GM19043 (cell line): ENCODE measurements around the gene PRELP.
"Not testable (repeated sequence)": the region's sequence is repeated elsewhere in the genome, so short reads cannot be mapped to it uniquely, and the experiment has no call there.

Source experiments
- ATAC-seq: cut with Tn5 transposase; IDR thresholded peaks from one replicate; pipeline ENCODE4 v1.9.1; 2021; ENCODE audit warnings: low read depth; ENCODE audit not compliant: unreplicated experiment

PRELP gene

GRCh38 chr1:203504400-203505250 is 29.0 kb downstream of the PRELP start:
- ATAC-seq = no peak

GRCh38 chr1:203505526-203506204 is 30.1 kb downstream of the PRELP start:
- ATAC-seq = no peak

- no peak for ATAC-seq
Measured at GRCh38 chr1:203506858-203507626, 31.4 kb downstream of the PRELP start.

GRCh38 chr1:203507759-203508158 is 32.2 kb downstream of the PRELP start:
- no peak for ATAC-seq

- no peak for ATAC-seq
Measured at GRCh38 chr1:203508463-203509073, 33.0 kb downstream of the PRELP start.

- ATAC-seq = no peak
Measured at GRCh38 chr1:203509135-203509534, 33.5 kb downstream of the PRELP start.

GRCh38 chr1:203511513-203511912 is 35.9 kb downstream of the PRELP start:
- no peak for ATAC-seq

- no peak for ATAC-seq
Measured at GRCh38 chr1:203511930-203512329, 36.3 kb downstream of the PRELP start.

GRCh38 chr1:203512517-203512847 is 36.9 kb downstream of the PRELP start:
- ATAC-seq = no peak

- no peak for ATAC-seq
Measured at GRCh38 chr1:203512848-203513584, 37.4 kb downstream of the PRELP start.

- ATAC-seq = no peak
Measured at GRCh38 chr1:203513585-203514031, 38.0 kb downstream of the PRELP start.

- ATAC-seq = no peak
Measured at GRCh38 chr1:203516184-203516583, 40.6 kb downstream of the PRELP start.

- no peak for ATAC-seq
Measured at GRCh38 chr1:203516906-203517305, 41.3 kb downstream of the PRELP start.

- no peak for ATAC-seq
Measured at GRCh38 chr1:203517426-203518110, 42.0 kb downstream of the PRELP start.

GRCh38 chr1:203518139-203518538 is 42.5 kb downstream of the PRELP start:
- ATAC-seq = not testable (repeated sequence)

GRCh38 chr1:203518541-203518940 is 42.9 kb downstream of the PRELP start:
- no peak for ATAC-seq

- no peak for ATAC-seq
Measured at GRCh38 chr1:203519053-203519840, 43.6 kb downstream of the PRELP start.

- no peak for ATAC-seq
Measured at GRCh38 chr1:203519896-203520295, 44.3 kb downstream of the PRELP start.

- ATAC-seq = no peak
Measured at GRCh38 chr1:203520315-203520714, 44.7 kb downstream of the PRELP start.
